Measurements from ENCODE around the gene CHI3L2.
"Not testable (repeated sequence)": the region's sequence is repeated elsewhere in the genome, so short reads cannot be mapped to it uniquely, and the experiment has no call there.

CHI3L2 gene

DNA sequence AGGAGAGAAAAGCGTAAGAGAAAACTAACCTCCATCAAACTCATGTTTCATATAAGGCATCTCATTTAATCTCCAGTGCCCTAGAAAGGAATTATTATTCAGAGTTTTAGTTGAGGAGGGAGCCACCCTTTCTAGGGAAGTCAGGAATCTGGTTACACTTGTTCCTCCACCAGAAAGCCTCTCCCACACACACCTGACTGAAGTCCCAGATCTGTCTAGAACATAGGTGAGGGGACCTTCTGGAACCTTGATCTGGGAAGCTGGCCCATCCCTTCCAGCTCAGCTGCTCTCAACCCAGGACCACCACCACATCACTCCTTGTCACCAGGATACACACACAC, 25.2 kb upstream of the CHI3L2 start:
- no peak for DNase-seq (ENCODE audit: low read depth in 2 of 2)

DNA sequence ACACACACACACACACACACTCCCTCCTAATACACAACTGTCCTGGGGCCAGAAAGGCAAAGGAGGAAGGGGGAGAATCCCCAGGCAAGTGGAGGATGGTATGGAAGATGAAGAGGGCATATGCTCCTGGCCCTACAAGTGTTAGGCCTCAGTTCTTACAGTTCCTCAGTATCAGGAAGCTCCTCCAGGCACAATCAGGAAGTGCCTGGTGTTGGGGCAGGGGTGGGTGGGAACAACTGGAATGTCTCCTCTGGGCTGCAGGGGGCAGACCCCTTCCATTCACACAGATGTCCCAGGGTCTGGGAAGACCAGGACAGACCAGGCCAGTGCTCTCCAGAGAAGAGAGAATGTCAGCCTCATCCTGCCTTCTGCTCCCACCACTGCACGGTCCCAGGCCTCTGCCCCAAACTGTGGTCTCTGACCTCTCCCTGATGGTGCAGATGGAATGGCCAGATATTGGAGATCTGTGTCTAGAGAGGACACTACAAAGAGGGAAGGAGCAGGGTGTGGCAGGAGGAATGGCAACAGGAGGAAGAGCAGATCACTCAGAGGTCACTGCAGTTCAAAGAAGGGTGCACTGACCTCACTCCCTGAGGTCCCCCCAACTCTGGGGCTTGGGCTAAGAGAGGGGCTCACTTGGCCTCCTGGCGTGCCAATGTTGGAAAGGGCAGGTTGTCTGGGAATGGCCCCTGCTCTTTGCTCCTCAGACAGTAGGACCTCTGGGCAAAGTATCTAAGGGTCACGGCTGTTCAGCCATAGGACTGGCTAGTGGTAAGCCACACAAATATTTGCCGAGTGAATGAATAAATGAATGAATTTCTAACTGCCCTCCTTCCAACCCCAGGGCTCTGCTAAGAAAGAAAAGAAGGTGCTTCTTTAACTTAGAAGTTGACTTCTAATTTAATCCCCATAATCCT, 24.5 kb upstream of the CHI3L2 start:
- DNase-seq (ENCODE audit: low read depth in 2 of 2), result no peak

DNA sequence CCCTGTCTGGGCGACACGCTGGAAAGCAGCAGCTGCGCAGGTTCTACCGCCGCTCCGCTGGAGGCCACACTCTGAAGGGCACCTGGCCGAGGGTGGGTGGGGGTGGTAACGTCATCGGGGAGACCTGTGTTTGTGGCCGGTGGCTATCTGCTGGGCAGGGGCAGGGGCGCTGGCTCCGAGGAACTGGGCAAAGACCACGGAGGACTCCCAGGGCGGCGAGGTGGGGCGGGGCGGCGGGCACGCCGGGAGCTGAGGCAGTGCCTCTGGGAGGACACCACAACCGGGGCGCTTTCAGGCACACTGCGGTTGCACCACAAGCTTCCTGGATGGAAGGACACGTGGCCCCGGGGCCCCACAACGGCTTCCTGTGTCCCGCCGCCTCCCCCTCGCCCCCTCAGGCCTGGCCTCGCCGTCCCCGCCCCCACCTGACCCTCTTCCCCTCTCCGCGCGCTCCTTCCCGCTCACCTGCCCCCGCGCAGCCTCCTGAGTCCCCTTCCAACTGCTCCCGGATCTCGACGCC, 23.8 kb upstream of the CHI3L2 start:
- peak; percentile 60 to 88 for DNase-seq (ENCODE audit: low read depth in 2 of 2)

DNA sequence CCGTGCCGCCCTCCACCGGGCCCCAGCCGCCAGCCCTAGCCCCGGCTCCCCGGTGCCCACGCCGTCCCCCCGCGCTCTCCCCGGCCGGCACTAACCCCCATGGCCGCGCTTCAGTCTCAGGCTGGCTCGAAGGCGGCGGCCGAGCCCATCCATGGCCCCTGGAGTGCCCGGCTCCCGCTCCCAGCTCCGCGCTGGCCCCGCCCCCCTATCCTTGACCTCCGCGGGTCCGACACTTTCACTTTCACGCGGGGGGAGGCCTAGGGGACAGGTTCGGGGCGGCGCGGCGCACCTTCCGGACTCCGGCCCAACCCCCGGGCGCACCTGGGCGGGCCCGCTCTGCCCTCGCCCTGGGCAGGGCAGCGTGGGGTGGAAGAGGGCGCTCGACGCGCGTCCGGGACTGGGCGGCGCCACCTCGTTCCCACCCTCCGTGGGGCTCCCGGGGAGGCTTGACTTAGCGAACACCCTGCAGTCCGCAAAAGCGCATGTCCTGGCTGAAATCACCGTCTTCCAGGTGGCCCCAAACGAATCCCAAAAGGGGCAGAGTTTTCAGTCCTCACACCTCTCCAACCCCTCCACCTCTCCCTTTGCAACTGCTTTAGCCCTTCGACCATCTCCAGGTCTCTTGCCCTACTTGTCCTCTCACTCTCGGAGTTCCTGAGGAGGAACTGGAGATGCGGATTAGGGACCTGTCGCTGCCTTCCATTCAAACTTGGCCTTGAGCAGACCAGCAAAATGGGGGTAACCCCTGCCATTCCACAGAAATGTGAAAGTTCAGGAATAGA, 23.1 kb upstream of the CHI3L2 start:
- no peak for DNase-seq (ENCODE audit: low read depth in 2 of 2)

- no peak for DNase-seq (ENCODE audit: low read depth in 2 of 2)
Measured at GRCh38 chr1:111204983-111205713, 22.4 kb upstream of the CHI3L2 start.

GRCh38 chr1:111205714-111206050, 21.8 kb upstream of the CHI3L2 start:
- no peak for DNase-seq (ENCODE audit: low read depth in 2 of 2)

DNA sequence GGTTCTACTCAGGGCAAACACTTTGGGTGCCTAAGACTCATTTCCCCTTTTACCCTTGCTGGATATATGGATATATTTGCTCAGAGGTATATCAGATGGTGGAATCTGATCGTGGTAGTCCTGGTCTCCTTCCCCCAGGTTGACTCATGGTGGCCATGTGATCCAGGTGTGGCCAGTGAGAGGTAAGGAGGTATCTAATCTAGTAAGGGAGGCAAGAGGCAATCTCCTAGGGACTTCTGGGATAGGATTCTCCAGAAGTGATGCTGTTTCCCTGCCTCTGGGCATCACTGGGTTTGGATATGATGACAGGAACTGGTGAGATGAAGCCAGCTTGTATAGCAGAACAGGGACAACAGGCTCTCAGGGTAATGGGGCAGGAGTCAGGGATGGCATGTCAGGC, 18.6 kb upstream of the CHI3L2 start:
- DNase-seq (ENCODE audit: low read depth in 2 of 2), result no peak

- no peak for DNase-seq (ENCODE audit: low read depth in 2 of 2)
Measured at GRCh38 chr1:111209622-111210021, 17.9 kb upstream of the CHI3L2 start.

GRCh38 chr1:111211921-111212320, 15.6 kb upstream of the CHI3L2 start:
- DNase-seq (ENCODE audit: low read depth in 2 of 2), result no peak

DNA sequence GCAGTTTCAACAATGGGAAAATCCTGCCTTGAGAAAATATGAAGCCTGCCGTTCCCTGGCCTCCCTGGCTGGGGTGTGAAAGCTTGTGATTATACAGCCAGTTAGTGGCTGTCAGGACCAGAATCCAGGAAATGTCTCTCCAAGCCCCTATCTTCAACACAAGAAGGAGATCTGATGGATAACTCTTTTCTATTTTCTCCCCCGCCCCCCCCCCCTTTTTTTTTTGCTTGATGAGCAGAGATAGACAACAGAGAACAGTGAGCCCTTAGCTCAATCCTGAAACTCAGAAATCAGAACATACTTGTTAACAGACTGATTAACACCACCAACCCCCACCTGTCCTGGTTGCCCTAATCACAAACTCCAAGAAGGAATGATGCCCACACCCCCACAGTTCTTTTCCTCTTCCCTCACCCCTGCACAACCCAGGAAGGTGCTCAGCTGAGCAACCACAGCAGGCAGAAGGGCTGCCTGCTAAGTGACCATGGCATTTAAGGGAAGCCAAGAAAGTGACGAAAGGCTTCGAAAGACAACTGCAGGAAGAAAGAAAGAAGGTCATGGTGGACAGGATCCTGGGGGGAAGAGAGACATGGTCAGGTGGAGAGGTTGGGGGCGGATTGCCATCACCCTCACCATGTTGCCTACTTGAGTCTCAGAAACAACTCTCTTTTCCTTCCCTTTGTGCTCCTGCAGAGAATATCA, 14.7 kb upstream of the CHI3L2 start:
- no peak for DNase-seq (ENCODE audit: low read depth in 2 of 2)

- DNase-seq (ENCODE audit: low read depth in 2 of 2), result no peak
Measured at GRCh38 chr1:111213412-111213811, 14.1 kb upstream of the CHI3L2 start.

DNA sequence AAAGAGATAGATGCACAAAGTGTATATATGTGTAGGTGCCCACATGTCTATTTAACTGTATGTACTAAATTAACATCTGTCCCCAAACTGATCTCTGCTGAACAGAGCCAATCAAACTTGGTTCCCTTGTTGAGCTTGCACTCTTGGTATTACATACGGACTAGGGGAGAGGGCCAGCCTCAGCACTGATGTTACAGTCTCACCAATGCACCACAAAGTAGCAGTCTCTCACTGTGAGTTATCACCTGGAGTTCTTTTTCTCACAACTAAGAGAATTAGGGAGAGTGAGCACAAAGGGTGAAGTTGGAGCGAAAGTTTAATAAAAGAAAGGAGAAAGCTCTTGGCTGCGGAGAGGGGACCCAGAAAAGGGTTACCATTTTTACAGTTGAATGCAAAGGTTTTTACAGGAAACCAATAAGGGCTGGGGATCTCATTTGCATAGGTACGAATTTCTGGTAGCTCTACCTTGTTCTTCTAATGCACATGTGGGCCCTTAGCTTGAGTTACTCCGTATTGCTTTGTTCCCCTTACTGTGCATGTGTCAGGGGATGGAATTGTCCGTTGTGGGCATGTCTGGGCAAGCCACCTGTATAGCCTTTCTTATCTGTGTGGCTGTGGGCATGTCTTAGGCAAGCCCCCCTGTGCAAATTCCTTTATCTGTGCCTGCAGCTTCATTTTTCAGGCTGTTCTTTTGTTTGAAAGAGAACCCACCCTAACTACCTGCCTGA, 13.3 kb upstream of the CHI3L2 start:
- DNase-seq (ENCODE audit: low read depth in 2 of 2), result no peak

- DNase-seq (ENCODE audit: low read depth in 2 of 2), result no peak
Measured at GRCh38 chr1:111214884-111215283, 12.6 kb upstream of the CHI3L2 start.

- DNase-seq (ENCODE audit: low read depth in 2 of 2), result not testable (repeated sequence)
Measured at GRCh38 chr1:111215285-111215684, 12.2 kb upstream of the CHI3L2 start.

DNA sequence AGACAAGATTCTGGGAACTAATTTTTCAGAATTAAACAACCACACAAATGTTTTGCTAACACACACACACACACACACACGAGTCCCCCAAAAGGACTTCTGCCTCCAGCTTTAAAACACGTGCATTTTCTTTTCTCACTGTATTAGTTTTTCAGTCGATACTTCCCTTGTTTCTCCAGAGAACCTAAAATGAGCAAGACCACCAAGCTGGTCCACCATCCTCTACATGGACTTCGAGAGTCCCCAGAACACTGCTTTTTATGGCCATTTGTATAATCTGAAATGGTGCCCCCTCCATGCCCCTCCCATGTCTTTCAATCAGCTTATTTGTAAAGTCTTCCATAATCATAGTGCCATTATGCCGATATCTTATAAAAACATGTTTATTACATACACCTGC, 10.8 kb upstream of the CHI3L2 start:
- DNase-seq (ENCODE audit: low read depth in 2 of 2), result no peak

DNA sequence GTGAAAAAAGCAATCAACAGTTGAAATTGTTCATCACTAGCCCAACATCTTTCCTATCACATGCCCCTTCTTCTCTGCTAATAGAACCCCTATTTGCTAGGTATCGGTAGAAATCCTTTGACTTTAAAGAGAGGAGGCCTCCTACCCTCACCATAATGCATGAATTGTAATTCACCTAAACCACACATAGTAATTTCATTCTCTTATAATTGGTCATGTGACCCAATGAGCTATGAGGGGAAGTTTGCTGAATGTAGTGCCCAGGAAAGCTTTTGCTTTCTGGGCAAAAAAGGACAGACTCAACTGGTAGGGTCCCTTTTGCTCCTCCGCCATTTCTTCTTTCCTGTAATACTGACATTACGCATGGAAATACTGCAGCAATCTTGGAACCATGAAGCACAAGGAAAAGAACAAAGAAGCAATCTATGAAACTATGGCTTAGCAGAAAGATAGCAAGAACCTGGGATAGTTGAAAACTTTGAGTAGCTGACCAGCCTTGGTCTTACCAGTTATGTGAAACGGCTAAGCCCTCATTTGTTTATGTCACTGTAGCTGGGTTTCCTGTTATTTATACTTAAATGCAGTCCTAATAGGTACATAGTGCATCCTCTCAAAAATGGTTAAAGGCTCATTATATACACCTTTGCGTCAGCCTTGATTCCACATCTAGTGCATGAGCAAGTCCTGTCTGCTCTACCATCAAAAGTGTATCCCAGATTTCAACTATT, 10.2 kb upstream of the CHI3L2 start:
- DNase-seq (ENCODE audit: low read depth in 2 of 2), result no peak

- no peak for DNase-seq (ENCODE audit: low read depth in 2 of 2)
Measured at GRCh38 chr1:111218701-111219556, 8.6 kb upstream of the CHI3L2 start.

GRCh38 chr1:111219557-111220286, 7.8 kb upstream of the CHI3L2 start:
- peak in 1 of 2 experiments; percentile 42 for DNase-seq (ENCODE audit: low read depth in 2 of 2)

Measured in stimulated activated CD4-positive, alpha-beta T cell treated with anti-CD3 and anti-CD28 coated beads, Interleukin-12 subunit alpha, Interleukin-12 subunit beta, amount 100 ng/mL, for 24 hours (primary cell).